Measurements from ENCODE around the gene CFAP46.

DNA sequence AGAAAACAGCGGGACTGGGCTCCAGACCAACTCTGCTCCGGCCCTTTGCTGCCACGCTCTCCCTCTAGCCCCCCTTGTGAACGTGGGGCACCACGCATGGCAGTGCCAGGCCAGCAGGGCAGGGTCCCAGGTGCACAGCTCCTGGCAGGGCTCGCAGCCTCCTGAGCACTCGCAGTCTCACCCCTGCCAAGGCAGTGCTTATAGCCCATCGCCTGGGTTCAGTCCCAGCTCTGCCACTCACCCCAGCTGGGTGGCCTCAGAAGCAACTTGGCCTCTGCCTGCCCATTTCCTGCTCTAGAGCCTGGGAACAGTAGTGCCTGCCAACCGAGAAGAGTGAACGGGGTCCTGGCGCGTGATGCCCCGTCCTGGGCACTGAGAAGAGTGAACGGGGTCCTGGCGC, 36.3 kb downstream of the CFAP46 start:
- TF ChIP-seq JUND (IDR thresholded peaks at IDR 0.05) (no peak), ZBTB33 (IDR thresholded peaks at IDR 0.05) (no peak), RXRA (IDR thresholded peaks at IDR 0.05) (no peak), GABPA (IDR thresholded peaks at IDR 0.05 in 1 of 2, conservative IDR thresholded peaks at IDR 0.05 in 1 of 2) (no peak), ATF3 (IDR thresholded peaks at IDR 0.05) (no peak)
- TF ChIP-seq, protein P1, sequence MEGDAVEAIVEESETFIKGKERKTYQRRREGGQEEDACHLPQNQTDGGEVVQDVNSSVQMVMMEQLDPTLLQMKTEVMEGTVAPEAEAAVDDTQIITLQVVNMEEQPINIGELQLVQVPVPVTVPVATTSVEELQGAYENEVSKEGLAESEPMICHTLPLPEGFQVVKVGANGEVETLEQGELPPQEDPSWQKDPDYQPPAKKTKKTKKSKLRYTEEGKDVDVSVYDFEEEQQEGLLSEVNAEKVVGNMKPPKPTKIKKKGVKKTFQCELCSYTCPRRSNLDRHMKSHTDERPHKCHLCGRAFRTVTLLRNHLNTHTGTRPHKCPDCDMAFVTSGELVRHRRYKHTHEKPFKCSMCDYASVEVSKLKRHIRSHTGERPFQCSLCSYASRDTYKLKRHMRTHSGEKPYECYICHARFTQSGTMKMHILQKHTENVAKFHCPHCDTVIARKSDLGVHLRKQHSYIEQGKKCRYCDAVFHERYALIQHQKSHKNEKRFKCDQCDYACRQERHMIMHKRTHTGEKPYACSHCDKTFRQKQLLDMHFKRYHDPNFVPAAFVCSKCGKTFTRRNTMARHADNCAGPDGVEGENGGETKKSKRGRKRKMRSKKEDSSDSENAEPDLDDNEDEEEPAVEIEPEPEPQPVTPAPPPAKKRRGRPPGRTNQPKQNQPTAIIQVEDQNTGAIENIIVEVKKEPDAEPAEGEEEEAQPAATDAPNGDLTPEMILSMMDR (IDR thresholded peaks at IDR 0.05; ENCODE audit: low read depth, low read length, missing input control): no peak
- TF ChIP-seq, protein P2, sequence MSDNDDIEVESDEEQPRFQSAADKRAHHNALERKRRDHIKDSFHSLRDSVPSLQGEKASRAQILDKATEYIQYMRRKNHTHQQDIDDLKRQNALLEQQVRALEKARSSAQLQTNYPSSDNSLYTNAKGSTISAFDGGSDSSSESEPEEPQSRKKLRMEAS (IDR thresholded peaks at IDR 0.05): no peak

Measured in liver (tissue), 3 donors.